ENCODE measurements around the gene DTNA.

The DTNA gene

GRCh38 chr18:34702814-34703213 is 7.3 kb upstream of the DTNA start:
- TF ChIP-seq CTCF (IDR thresholded peaks at IDR 0.05; ENCODE audit: low read depth, low read length), result no peak
- H3K4me3 ChIP-seq (ENCODE audit: low read depth, low read length), result no peak overlapping the region
- no peaks in the 10 kb centered on the region for H3K36me3 ChIP-seq
- H3K27ac ChIP-seq, result no peak overlapping the region
- H3K27me3 ChIP-seq (ENCODE audit: insufficient read depth, low read depth, severe bottlenecking), result peaks cover 2% of the 10 kb centered on the region
- no peaks in the 10 kb centered on the region for H3K9me3 ChIP-seq (ENCODE audit: severe bottlenecking)
- DNase-seq, result no peak

- TF ChIP-seq CTCF (IDR thresholded peaks at IDR 0.05; ENCODE audit: low read depth, low read length), result no peak
- no peak overlapping the region for H3K4me3 ChIP-seq (ENCODE audit: low read depth, low read length)
- DNase-seq, result no peak
- peaks cover 2% of the 10 kb centered on the region for H3K27me3 ChIP-seq (ENCODE audit: insufficient read depth, low read depth, severe bottlenecking)
- no peaks in the 10 kb centered on the region for H3K9me3 ChIP-seq (ENCODE audit: severe bottlenecking)
- no peak overlapping the region for H3K27ac ChIP-seq
- no peaks in the 10 kb centered on the region for H3K36me3 ChIP-seq
Observed at GRCh38 chr18:34704074-34704473, 6.0 kb upstream of the DTNA start.

- no peak for TF ChIP-seq CTCF (IDR thresholded peaks at IDR 0.05; ENCODE audit: low read depth, low read length)
- Histone ChIP-seq H3K9me3 (ENCODE audit: severe bottlenecking) (no peaks in the 10 kb centered on the region), H3K27ac (no peak overlapping the region), H3K4me3 (ENCODE audit: low read depth, low read length) (no peak overlapping the region), H3K27me3 (ENCODE audit: insufficient read depth, low read depth, severe bottlenecking) (peaks cover 2% of the 10 kb centered on the region), H3K36me3 (no peaks in the 10 kb centered on the region)
- no peak for DNase-seq
Observed at GRCh38 chr18:34704823-34705222, 5.3 kb upstream of the DTNA start.

- no peaks in the 10 kb centered on the region for H3K36me3 ChIP-seq
- no peaks in the 10 kb centered on the region for H3K9me3 ChIP-seq (ENCODE audit: severe bottlenecking)
- no peaks in the 10 kb centered on the region for H3K27me3 ChIP-seq (ENCODE audit: insufficient read depth, low read depth, severe bottlenecking)
- no peak overlapping the region for H3K4me3 ChIP-seq (ENCODE audit: low read depth, low read length)
- no peak for DNase-seq
- no peak for TF ChIP-seq CTCF (IDR thresholded peaks at IDR 0.05; ENCODE audit: low read depth, low read length)
- no peak overlapping the region for H3K27ac ChIP-seq
Observed at GRCh38 chr18:34707670-34708069, 2.4 kb upstream of the DTNA start.

- DNase-seq, result no peak
- Histone ChIP-seq H3K27me3 (ENCODE audit: insufficient read depth, low read depth, severe bottlenecking) (no peaks in the 10 kb centered on the region), H3K9me3 (ENCODE audit: severe bottlenecking) (no peaks in the 10 kb centered on the region), H3K4me3 (ENCODE audit: low read depth, low read length) (no peak overlapping the region), H3K36me3 (no peaks in the 10 kb centered on the region), H3K27ac (no peak overlapping the region)
- no peak for TF ChIP-seq CTCF (IDR thresholded peaks at IDR 0.05; ENCODE audit: low read depth, low read length)
Observed at GRCh38 chr18:34709104-34709503, 994 bp upstream of the DTNA start.

- Histone ChIP-seq H3K36me3 (no peaks in the 10 kb centered on the region), H3K4me3 (ENCODE audit: low read depth, low read length) (no peak overlapping the region), H3K9me3 (ENCODE audit: severe bottlenecking) (no peaks in the 10 kb centered on the region), H3K27me3 (ENCODE audit: insufficient read depth, low read depth, severe bottlenecking) (no peaks in the 10 kb centered on the region), H3K27ac (no peak overlapping the region)
- no peak for TF ChIP-seq CTCF (IDR thresholded peaks at IDR 0.05; ENCODE audit: low read depth, low read length)
- no peak for DNase-seq
Observed at GRCh38 chr18:34710458-34710914, 388 bp downstream of the DTNA start.
